ENCODE measurements around the gene TBX15. TPM values are rescaled to one million over a fixed set of nuclear protein-coding genes. Genes with fewer than 3 reads are reported as not detected.

Gene TBX15
- total and polyA plus RNA-seq, 8 donors: 0.05 to 0.14 (median 0.09) TPM; not detected in 3

DNA sequence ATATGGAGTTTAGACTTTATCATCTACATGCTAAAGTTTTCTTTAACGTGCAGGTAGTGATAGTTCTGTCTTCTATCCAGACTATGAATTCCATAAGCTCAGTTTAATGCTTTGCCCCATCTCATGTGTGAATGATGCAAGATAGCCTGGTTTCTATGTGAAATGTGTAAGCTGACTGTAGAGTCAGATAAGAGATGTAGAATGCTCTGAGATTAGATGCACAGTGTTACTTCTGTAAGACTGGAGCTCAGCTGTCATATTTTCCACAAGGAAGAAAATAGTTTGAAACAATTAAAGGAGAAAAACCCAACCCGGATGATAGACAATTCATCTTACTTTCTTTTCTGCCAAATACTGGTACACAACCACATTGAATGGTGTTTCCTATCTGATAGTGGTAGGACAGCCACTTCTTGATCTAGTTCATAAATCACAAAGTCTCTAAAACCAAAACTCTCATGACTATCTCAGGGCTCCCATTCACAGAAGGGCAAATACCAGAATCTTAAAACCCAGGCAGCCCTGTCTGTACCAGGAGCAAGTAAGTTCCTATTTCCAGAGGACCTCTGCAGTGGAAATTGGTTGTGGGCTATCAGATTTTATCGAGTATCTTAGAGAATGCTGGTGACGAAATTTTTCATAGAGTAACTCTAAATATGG is 50.6 kb downstream of the TBX15 start:
- H3K4me1 ChIP-seq: no peaks in the 10 kb centered on the region
- no peak overlapping the region for H3K27ac ChIP-seq
- no peaks in the 10 kb centered on the region for H3K9me3 ChIP-seq
- intact Hi-C loops (cut with DNase I): no loop called here
- no peak for ATAC-seq
- H3K36me3 ChIP-seq: no peaks in the 10 kb centered on the region
- 47 to 67% methylated on average over 4 of the region's 4 CpGs for WGBS, 2 donors
- TF ChIP-seq, protein P1, sequence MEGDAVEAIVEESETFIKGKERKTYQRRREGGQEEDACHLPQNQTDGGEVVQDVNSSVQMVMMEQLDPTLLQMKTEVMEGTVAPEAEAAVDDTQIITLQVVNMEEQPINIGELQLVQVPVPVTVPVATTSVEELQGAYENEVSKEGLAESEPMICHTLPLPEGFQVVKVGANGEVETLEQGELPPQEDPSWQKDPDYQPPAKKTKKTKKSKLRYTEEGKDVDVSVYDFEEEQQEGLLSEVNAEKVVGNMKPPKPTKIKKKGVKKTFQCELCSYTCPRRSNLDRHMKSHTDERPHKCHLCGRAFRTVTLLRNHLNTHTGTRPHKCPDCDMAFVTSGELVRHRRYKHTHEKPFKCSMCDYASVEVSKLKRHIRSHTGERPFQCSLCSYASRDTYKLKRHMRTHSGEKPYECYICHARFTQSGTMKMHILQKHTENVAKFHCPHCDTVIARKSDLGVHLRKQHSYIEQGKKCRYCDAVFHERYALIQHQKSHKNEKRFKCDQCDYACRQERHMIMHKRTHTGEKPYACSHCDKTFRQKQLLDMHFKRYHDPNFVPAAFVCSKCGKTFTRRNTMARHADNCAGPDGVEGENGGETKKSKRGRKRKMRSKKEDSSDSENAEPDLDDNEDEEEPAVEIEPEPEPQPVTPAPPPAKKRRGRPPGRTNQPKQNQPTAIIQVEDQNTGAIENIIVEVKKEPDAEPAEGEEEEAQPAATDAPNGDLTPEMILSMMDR (IDR thresholded peaks at IDR 0.05): no peak
- no peak for FAIRE-seq
- H3K4me3 ChIP-seq: no peak overlapping the region
- no peak for DNase-seq
- H3K27me3 ChIP-seq: no peaks in the 10 kb centered on the region

GRCh38 chr1:118934706-118935105 is 53.4 kb downstream of the TBX15 start:
- FAIRE-seq (no peak), ATAC-seq (no peak), DNase-seq (no peak)
- Histone ChIP-seq H3K36me3 (no peaks in the 10 kb centered on the region), H3K4me3 (no peak overlapping the region), H3K4me1 (no peaks in the 10 kb centered on the region), H3K27me3 (no peaks in the 10 kb centered on the region), H3K9me3 (no peaks in the 10 kb centered on the region), H3K27ac (no peak overlapping the region)
- intact Hi-C loops (cut with DNase I): no loop called here
- TF ChIP-seq, protein P1 (IDR thresholded peaks at IDR 0.05): no peak
- 59 to 87% methylated on average over 1 of the region's 1 CpG for WGBS, 2 donors

DNA sequence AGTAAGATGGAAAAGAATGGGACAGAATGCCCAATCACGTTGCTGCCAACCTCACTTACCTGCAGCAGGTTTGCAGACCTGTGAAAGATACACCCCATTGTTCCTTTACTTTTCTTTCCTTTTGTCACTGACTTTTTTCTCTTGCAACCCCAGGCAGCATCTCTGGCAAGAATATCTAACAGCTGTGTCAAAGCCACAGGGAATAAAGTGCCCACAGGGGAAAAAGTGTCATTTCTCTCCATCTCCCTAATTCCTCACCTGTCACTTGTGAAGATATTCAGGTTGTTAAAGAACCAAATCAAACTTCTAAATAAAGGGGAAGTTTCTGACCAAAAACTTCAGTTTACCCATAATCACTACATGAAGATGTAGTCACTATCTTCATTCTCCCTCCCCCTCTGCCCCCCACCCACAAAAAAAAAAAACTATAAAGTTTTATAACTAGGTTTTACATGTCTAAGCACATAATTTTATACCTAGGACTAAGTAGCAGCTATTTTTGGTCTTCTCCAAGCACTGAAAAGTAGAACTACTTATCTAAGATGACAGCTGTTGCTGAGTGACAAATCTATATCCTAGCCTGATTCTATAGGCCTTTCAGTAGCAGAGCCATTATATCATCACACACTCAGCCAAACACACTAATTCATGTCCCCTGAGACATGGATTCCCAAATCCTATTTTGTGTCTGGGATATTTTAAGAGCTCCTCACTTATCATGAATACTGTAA is 54.9 kb downstream of the TBX15 start:
- no peak for DNase-seq
- 13 to 25% methylated on average over 1 of the region's 1 CpG for WGBS, 2 donors
- FAIRE-seq: no peak
- Histone ChIP-seq H3K4me1 (no peaks in the 10 kb centered on the region), H3K9me3 (no peaks in the 10 kb centered on the region), H3K27ac (no peak overlapping the region), H3K4me3 (no peak overlapping the region), H3K27me3 (no peaks in the 10 kb centered on the region), H3K36me3 (no peaks in the 10 kb centered on the region)
- TF ChIP-seq, protein P1 (IDR thresholded peaks at IDR 0.05): no peak
- ATAC-seq: no peak
- intact Hi-C loops (cut with DNase I): no loop called here

DNA sequence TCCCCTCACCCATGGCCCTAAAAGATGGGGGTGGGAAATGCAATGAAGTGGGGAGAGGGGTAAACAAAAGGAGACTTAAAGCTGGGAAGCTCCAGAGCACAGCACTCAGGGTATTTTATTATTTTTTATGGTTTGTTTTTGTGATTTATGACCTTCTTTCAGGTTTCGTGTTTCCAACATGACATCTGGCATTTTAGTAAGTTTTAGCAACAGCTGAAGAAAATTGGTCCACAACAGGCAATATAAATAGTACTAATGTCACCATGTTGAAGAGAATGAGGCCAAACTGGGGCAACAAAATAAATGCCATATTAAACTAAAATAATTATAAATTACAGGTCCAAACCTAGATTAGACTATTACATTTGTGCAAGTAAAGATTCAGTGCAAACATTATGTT is 56.3 kb downstream of the TBX15 start:
- no peaks in the 10 kb centered on the region for H3K36me3 ChIP-seq
- TF ChIP-seq, protein P1 (IDR thresholded peaks at IDR 0.05): no peak
- DNase-seq: no peak
- no peak overlapping the region for H3K4me3 ChIP-seq
- intact Hi-C loops (cut with DNase I): no loop called here
- no peaks in the 10 kb centered on the region for H3K9me3 ChIP-seq
- no peaks in the 10 kb centered on the region for H3K27me3 ChIP-seq
- no peak for ATAC-seq
- no peak overlapping the region for H3K27ac ChIP-seq
- 28 to 56% methylated on average over 1 of the region's 1 CpG for WGBS, 2 donors
- no peak for FAIRE-seq
- no peaks in the 10 kb centered on the region for H3K4me1 ChIP-seq

Data from pancreas (tissue), 10 donors.